Activated CD4-positive, alpha-beta T cell treated with anti-CD3 and anti-CD28 coated beads, Interleukin-2, amount 10 ng/mL, durations not matched to agents 24 days and 14 days (primary cell): Measurements from ENCODE around the gene PUS3. TPM values are rescaled to one million over a fixed set of nuclear protein-coding genes. Genes with fewer than 3 reads are reported as not detected.
A peak's percentile ranks its signal among the peaks of the same experiment; 100 is the strongest.
"Not testable (repeated sequence)": the region's sequence is repeated elsewhere in the genome, so short reads cannot be mapped to it uniquely, and the experiment has no call there.

Experiments used
- DNase-seq: peaks from one replicate; pipeline ENCODE4 v3.0.0; 2022
- H3K27ac Mint-ChIP-seq: one replicate; pipeline ENCODE4 v1.8.0; 2022; ENCODE audit warnings: mild to moderate bottlenecking, mixed read lengths
- H3K27me3 Mint-ChIP-seq: one replicate; pipeline ENCODE4 v1.8.0; 2022; ENCODE audit warnings: mixed read lengths
- H3K36me3 Mint-ChIP-seq: one replicate; pipeline ENCODE4 v1.8.0; 2022; ENCODE audit warnings: low read depth, mild to moderate bottlenecking, mixed read lengths
- H3K4me1 Mint-ChIP-seq: one replicate; pipeline ENCODE4 v1.8.0; 2021; ENCODE audit warnings: mixed read lengths
- H3K4me3 Mint-ChIP-seq: one replicate; pipeline ENCODE4 v1.8.0; 2022; ENCODE audit warnings: mild to moderate bottlenecking, moderate library complexity, mixed read lengths
- H3K9me3 Mint-ChIP-seq: one replicate; pipeline ENCODE4 v1.8.0; 2021; ENCODE audit warnings: mixed read lengths
- intact Hi-C: fragments of 100-400 bp; cut with micrococcal nuclease; formaldehyde crosslinking; loops from one replicate; pipeline ENCODE4 v1.15.1; 2023
- total RNA-seq: library from RNA; stranded (reverse); gene quantifications from 2 replicates; pipeline ENCODE4 v1.2.3, GENCODE V29; 2022

The PUS3 gene
- total RNA-seq, 1 donor from 2014 or later = 18.0 TPM

GRCh38 chr11:125918140-125918840, 15.3 kb upstream of the PUS3 start:
- Mint-ChIP-seq H3K4me3 (no peak overlapping the region), H3K9me3 (no peaks in the 10 kb centered on the region), H3K27me3 (peaks cover 13% of the 10 kb centered on the region), H3K36me3 (no peaks in the 10 kb centered on the region), H3K27ac (no peak overlapping the region), H3K4me1 (no peaks in the 10 kb centered on the region)
- intact Hi-C loops = no loop called here
- no peak for DNase-seq

DNA sequence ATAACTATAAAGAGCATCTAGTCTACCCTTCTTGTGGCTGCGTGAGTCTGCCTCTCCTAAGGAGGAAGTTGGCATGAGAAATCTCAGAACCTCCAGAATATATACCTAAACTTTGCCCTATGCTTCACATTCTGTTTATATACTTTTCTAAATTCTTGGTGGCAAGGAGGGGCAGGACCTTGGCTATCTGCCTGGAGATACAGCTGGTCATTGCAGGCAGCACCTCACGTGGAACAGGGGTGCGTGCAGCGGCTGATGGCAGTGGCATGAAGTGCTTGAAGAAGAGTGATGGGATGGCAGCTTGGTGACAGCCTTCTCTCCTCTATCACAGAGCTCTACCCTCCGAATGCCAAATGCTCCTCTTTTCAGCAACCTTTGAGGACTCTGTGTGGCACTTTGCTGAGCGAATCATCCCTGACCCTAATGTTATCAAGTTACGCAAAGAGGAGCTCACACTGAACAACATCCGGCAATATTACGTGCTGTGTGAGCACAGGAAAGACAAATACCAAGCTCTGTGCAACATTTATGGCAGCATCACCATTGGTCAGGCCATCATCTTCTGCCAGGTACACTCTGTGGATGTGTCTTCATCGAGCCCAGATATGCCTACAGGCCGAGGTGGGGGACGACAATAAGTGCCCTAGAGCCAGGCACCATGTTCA, 13.8 kb upstream of the PUS3 start:
- H3K27ac Mint-ChIP-seq = no peak overlapping the region
- H3K4me1 Mint-ChIP-seq = no peaks in the 10 kb centered on the region
- no peak for DNase-seq
- no peak overlapping the region for H3K4me3 Mint-ChIP-seq
- H3K9me3 Mint-ChIP-seq = no peaks in the 10 kb centered on the region
- no peaks in the 10 kb centered on the region for H3K36me3 Mint-ChIP-seq
- intact Hi-C loops = no loop called here
- H3K27me3 Mint-ChIP-seq = peaks cover 20% of the 10 kb centered on the region

GRCh38 chr11:125914601-125915000, 11.6 kb upstream of the PUS3 start:
- intact Hi-C loops, H3K4me1 Mint-ChIP-seq, H3K9me3 Mint-ChIP-seq, DNase-seq, H3K4me3 Mint-ChIP-seq, H3K36me3 Mint-ChIP-seq, H3K27ac Mint-ChIP-seq: not testable (repeated sequence)
- H3K27me3 Mint-ChIP-seq = peaks cover 33% of the 10 kb centered on the region

DNA sequence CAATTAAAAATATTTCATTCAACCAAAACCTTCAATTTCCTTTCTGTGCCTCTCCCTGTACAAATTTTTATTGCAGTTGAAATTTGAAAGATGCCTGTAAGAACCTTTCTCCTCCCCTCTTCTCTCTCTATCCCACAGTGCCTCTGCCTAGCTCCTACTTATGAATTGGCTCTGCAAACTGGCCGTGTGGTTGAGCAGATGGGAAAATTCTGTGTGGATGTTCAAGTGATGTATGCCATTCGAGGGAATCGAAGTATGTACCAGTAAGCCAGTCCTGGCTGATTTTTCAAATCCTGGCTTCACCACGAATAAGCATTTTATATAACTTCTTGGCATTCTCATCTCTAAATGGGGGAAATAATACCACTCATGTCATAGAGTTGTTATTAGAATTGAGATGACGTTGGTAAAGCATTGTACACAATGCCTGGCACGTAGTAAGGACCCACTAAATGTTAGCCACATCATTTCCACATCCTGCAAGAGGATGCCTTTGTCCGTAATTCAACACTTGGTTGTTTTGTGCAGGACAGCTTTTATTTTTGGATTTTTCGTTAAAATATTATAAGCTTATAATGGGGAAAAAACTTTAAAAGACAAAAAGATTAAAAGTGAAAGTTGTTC, 7.3 kb upstream of the PUS3 start:
- no peaks in the 10 kb centered on the region for H3K36me3 Mint-ChIP-seq
- no peak overlapping the region for H3K27ac Mint-ChIP-seq
- peaks cover 42% of the 10 kb centered on the region for H3K27me3 Mint-ChIP-seq
- H3K4me3 Mint-ChIP-seq = no peak overlapping the region
- no peaks in the 10 kb centered on the region for H3K9me3 Mint-ChIP-seq
- H3K4me1 Mint-ChIP-seq = no peaks in the 10 kb centered on the region
- intact Hi-C loops = no loop called here
- DNase-seq = no peak

- no peak overlapping the region for H3K27ac Mint-ChIP-seq
- peak overlapping the region; percentile 62 for H3K4me3 Mint-ChIP-seq
- peaks cover 35% of the 10 kb centered on the region for H3K27me3 Mint-ChIP-seq
- H3K9me3 Mint-ChIP-seq = no peaks in the 10 kb centered on the region
- intact Hi-C loops = loop anchor here (5.0 kb wide), 2 partner anchors 158 to 792 kb away; partner anchors contain the start of genes CDON and TMEM218
- no peak for DNase-seq
- H3K4me1 Mint-ChIP-seq = peaks cover 21% of the 10 kb centered on the region
- peaks cover 18% of the 10 kb centered on the region for H3K36me3 Mint-ChIP-seq
These were observed 1.7 kb upstream of the PUS3 start for GRCh38 chr11:125904678-125905077.

GRCh38 chr11:125903711-125904659, 979 bp upstream of the PUS3 start, which contains the start of gene DDX25:
DDX25 (plus strand) TSS chr11:125904508; CDS start chr11:125904518, 10 bp downstream.
- peaks cover 35% of the 10 kb centered on the region for H3K27me3 Mint-ChIP-seq

GRCh38 chr11:125902277-125902926, 604 bp downstream of the PUS3 start:
- DNase-seq = no peak
- peak overlapping the region; percentile 94 for H3K27ac Mint-ChIP-seq
- intact Hi-C loops = loop anchor here (5.0 kb wide), 2 partner anchors 160 to 790 kb away; partner anchors contain the start of genes CDON and TMEM218
- peaks cover 25% of the 10 kb centered on the region for H3K27me3 Mint-ChIP-seq
- peak overlapping the region; percentile 95 for H3K4me3 Mint-ChIP-seq
- peaks cover 32% of the 10 kb centered on the region for H3K4me1 Mint-ChIP-seq
- no peaks in the 10 kb centered on the region for H3K9me3 Mint-ChIP-seq
- peaks cover 33% of the 10 kb centered on the region for H3K36me3 Mint-ChIP-seq

More at GRCh38 chr11:125903711-125904659, 979 bp upstream of the PUS3 start, which contains the start of gene DDX25:
- Mint-ChIP-seq H3K4me1 (peaks cover 28% of the 10 kb centered on the region), H3K27ac (peak within 1 kb of the TSS; percentile 94), H3K9me3 (no peaks in the 10 kb centered on the region), H3K4me3 (peak within 1 kb of the TSS; percentile 95), H3K36me3 (peaks cover 25% of the 10 kb centered on the region)
- intact Hi-C loops = loop anchor here (1.0 to 5.0 kb wide), 5 partner anchors 17 to 792 kb away; partner anchors contain the start of genes CDON, FAM118B, HYLS1 and RPUSD4
- DNase-seq = peak; percentile 70

- DNase-seq = no peak
- peaks cover 24% of the 10 kb centered on the region for H3K27me3 Mint-ChIP-seq
- peak overlapping the region; percentile 95 for H3K4me3 Mint-ChIP-seq
- H3K9me3 Mint-ChIP-seq = no peaks in the 10 kb centered on the region
- intact Hi-C loops = loop anchor here (5.0 kb wide), 2 partner anchors 160 to 790 kb away; partner anchors contain the start of genes CDON and TMEM218
- H3K4me1 Mint-ChIP-seq = peaks cover 35% of the 10 kb centered on the region
- H3K36me3 Mint-ChIP-seq = peaks cover 34% of the 10 kb centered on the region
- H3K27ac Mint-ChIP-seq = peak overlapping the region; percentile 56
These were observed 1.1 kb downstream of the PUS3 start for GRCh38 chr11:125901872-125902271.

- H3K27ac Mint-ChIP-seq = no peak overlapping the region
- no peak overlapping the region for H3K4me3 Mint-ChIP-seq
- peaks cover 51% of the 10 kb centered on the region for H3K36me3 Mint-ChIP-seq
- no peaks in the 10 kb centered on the region for H3K9me3 Mint-ChIP-seq
- H3K4me1 Mint-ChIP-seq = peaks cover 42% of the 10 kb centered on the region
- H3K27me3 Mint-ChIP-seq = no peaks in the 10 kb centered on the region
- no peak for DNase-seq
- intact Hi-C loops = no loop called here
These were observed 10.0 kb downstream of the PUS3 start for GRCh38 chr11:125892994-125893393.

GRCh38 chr11:125892071-125892470, 10.9 kb downstream of the PUS3 start:
- Mint-ChIP-seq H3K4me1 (peaks cover 41% of the 10 kb centered on the region), H3K36me3 (peaks cover 49% of the 10 kb centered on the region)

GRCh38 chr11:125890447-125891100, 12.4 kb downstream of the PUS3 start:
- Mint-ChIP-seq H3K36me3 (peaks cover 36% of the 10 kb centered on the region), H3K27me3 (peaks cover 4% of the 10 kb centered on the region), H3K9me3 (no peaks in the 10 kb centered on the region), H3K27ac (no peak overlapping the region), H3K4me1 (peaks cover 41% of the 10 kb centered on the region), H3K4me3 (peak overlapping the region; percentile 24)
- intact Hi-C loops = no loop called here
- DNase-seq = no peak

More at GRCh38 chr11:125892071-125892470, 10.9 kb downstream of the PUS3 start:
- no peaks in the 10 kb centered on the region for H3K9me3 Mint-ChIP-seq
- no peak for DNase-seq
- peaks cover 4% of the 10 kb centered on the region for H3K27me3 Mint-ChIP-seq
- H3K4me3 Mint-ChIP-seq = no peak overlapping the region
- intact Hi-C loops = no loop called here
- H3K27ac Mint-ChIP-seq = no peak overlapping the region
